Endothelial cell of umbilical vein (primary cell): ENCODE measurements around the gene ZCWPW2. TPM values are rescaled to one million over a fixed set of nuclear protein-coding genes. Genes with fewer than 3 reads are reported as not detected.

Experiments
- BruUV-seq: library from RNA; stranded (reverse); fragments of 400-500 nt; replicated peaks from 2 replicates; lab custom pipeline; 2021; lab: Mats Ljungman, UMichigan
- CTCF ChIA-PET: fragments of 300-600, 350-600 bp; sonication (Branson Sonifier 250); formaldehyde crosslinking; loops from one replicate; lab custom pipeline; 2021; ENCODE audit warnings: antibody characterized with exemption, inconsistent platforms; lab: Charles Lee
- POLR2A ChIA-PET: fragments of 300-600, 350-600 bp; sonication (Branson Sonifier 250); formaldehyde crosslinking; loops from one replicate; lab custom pipeline; 2021; ENCODE audit warnings: antibody characterized with exemption, inconsistent platforms; lab: Charles Lee
- DNase-seq: peaks from one replicate; pipeline ENCODE4 v3.0.0-alpha.2; 2011; ENCODE audit warnings: low read depth, low spot score
- FAIRE-seq: peaks from 2 replicates; lab custom pipeline; 2011; peaks lifted over from hg19 to GRCh38; lab: Jason Lieb, UNC
- H2AFZ ChIP-seq: 2 replicates; pipeline ENCODE4 v1.6.0; 2012; ENCODE audit warnings: low read depth, low read length, control low read depth, inconsistent platforms
- H3K27ac ChIP-seq: 2 replicates; pipeline ENCODE4 v1.5.1; 2011; ENCODE audit warnings: low read depth, mild to moderate bottlenecking, control low read depth, low read length, moderate library complexity; ENCODE audit not compliant: insufficient read depth
- H3K27me3 ChIP-seq, 2 experiments: 2 replicates each; pipeline versions ENCODE4 v1.6.0 to v1.6.1; 2011; ENCODE audit warnings: low read length in 2 of 2, mixed read lengths in 1 of 2; ENCODE audit not compliant: control insufficient read depth in 2 of 2, insufficient read depth in 2 of 2
- H3K36me3 ChIP-seq, 2 experiments: 2 replicates in 1 of 2; 3 replicates in 1 of 2; pipeline ENCODE4 v1.5.1; 2011; ENCODE audit warnings: low read length in 2 of 2, mild to moderate bottlenecking in 1 of 2, moderate library complexity in 1 of 2; ENCODE audit not compliant: control insufficient read depth in 2 of 2, insufficient read depth in 2 of 2; ENCODE audit errors: extremely low read depth in 1 of 2
- H3K4me1 ChIP-seq: 3 replicates; pipeline ENCODE4 v1.5.1; 2011; ENCODE audit warnings: mild to moderate bottlenecking, low read length; ENCODE audit not compliant: control insufficient read depth, insufficient read depth; ENCODE audit errors: extremely low read depth
- H3K4me2 ChIP-seq: 2 replicates; pipeline ENCODE4 v1.6.1; 2011; ENCODE audit warnings: low read length, control low read depth, mixed read lengths; ENCODE audit not compliant: insufficient read depth
- H3K4me3 ChIP-seq, 3 experiments: fragments of 200-600 bp in 1 of 3; sonication (generic), shearing (Covaris generic) in 1 of 3; replicated peaks in 1 of 3; 2 replicates each; pipeline ENCODE4 v1.5.1; 2011 to 2016; ENCODE audit warnings: control low read depth in 3 of 3, low read length in 3 of 3, mild to moderate bottlenecking in 2 of 3, inconsistent platforms in 1 of 3, low read depth in 1 of 3, moderate library complexity in 1 of 3; ENCODE audit not compliant: insufficient read depth in 1 of 3
- H3K79me2 ChIP-seq: 2 replicates; pipeline ENCODE4 v1.6.0; 2012; ENCODE audit warnings: low read length, inconsistent platforms; ENCODE audit not compliant: control insufficient read depth, insufficient read depth
- H3K9ac ChIP-seq: replicated peaks from 2 replicates; pipeline ENCODE3; 2011; ENCODE audit warnings: low read length, control low read depth; ENCODE audit not compliant: insufficient read depth; ENCODE audit errors: extremely low read depth
- H3K9me1 ChIP-seq: replicated peaks from 3 replicates; pipeline ENCODE4 v1.6.0; 2011; ENCODE audit warnings: mild to moderate bottlenecking, low read length; ENCODE audit not compliant: control insufficient read depth, insufficient read depth; ENCODE audit errors: extremely low read depth
- H3K9me3 ChIP-seq: replicated peaks from 2 replicates; pipeline ENCODE4 v1.5.1; 2012; ENCODE audit warnings: low read length, inconsistent platforms; ENCODE audit not compliant: control insufficient read depth, insufficient read depth
- H4K20me1 ChIP-seq: replicated peaks from 2 replicates; pipeline ENCODE3; 2011; ENCODE audit warnings: mild to moderate bottlenecking, low read length; ENCODE audit not compliant: control insufficient read depth, insufficient read depth; ENCODE audit errors: extremely low read depth
- CTCF ChIP-seq, 2 donors: IDR thresholded peaks; 1 replicate in 1 of 2; 2 replicates in 1 of 2; pipeline ENCODE4 v1.5.1; 2011; ENCODE audit warnings: low read length in 2 of 2, mild to moderate bottlenecking in 2 of 2, moderate library complexity in 2 of 2, control low read depth in 1 of 2, inconsistent platforms in 1 of 2, low read depth in 1 of 2; ENCODE audit not compliant: insufficient read depth in 1 of 2; ENCODE audit errors: extremely low read depth in 1 of 2
- EZH2 ChIP-seq: IDR thresholded peaks from 2 replicates; pipeline ENCODE4 v1.6.1; 2012; ENCODE audit warnings: borderline replicate concordance, low read depth, mild to moderate bottlenecking, moderate library complexity, low read length, inconsistent platforms; ENCODE audit not compliant: severe bottlenecking
- FOS ChIP-seq: IDR thresholded peaks from 2 replicates; pipeline ENCODE4 v1.6.1; 2011; ENCODE audit warnings: mild to moderate bottlenecking, low read length, moderate library complexity, borderline replicate concordance; ENCODE audit not compliant: insufficient read depth
- GATA2 ChIP-seq: IDR thresholded peaks from 2 replicates; pipeline ENCODE4 v1.7.0; 2011; ENCODE audit warnings: low read depth, mild to moderate bottlenecking, moderate library complexity, mixed read lengths, low read length; ENCODE audit not compliant: insufficient read length, insufficient read depth
- JUN ChIP-seq: IDR thresholded peaks from 2 replicates; pipeline ENCODE4 v1.6.1; 2011; ENCODE audit warnings: borderline replicate concordance, low read depth; ENCODE audit not compliant: insufficient read length, insufficient read depth
- MAX ChIP-seq: IDR thresholded peaks from 2 replicates; pipeline ENCODE4 v1.6.1; 2011; ENCODE audit not compliant: insufficient read depth, insufficient read length
- MYC ChIP-seq: IDR thresholded peaks from one replicate; pipeline ENCODE4 v1.6.1; 2011; ENCODE audit warnings: mild to moderate bottlenecking, low read depth, low read length
- POLR2A ChIP-seq: IDR thresholded peaks from 2 replicates; pipeline ENCODE4 v1.6.1; 2012; ENCODE audit warnings: low read depth, mild to moderate bottlenecking, control low read depth, low read length
- POLR2AphosphoS5 ChIP-seq: IDR thresholded peaks from 2 replicates; pipeline ENCODE4 v1.6.1; 2012; ENCODE audit warnings: low read depth, mild to moderate bottlenecking, control low read depth, low read length, moderate library complexity; ENCODE audit not compliant: insufficient read depth
- dilution Hi-C: fragments of 300-500 bp; cut with MboI; formaldehyde crosslinking; loops from one replicate; pipeline ENCODE4 v1.15.0; 2019; ENCODE audit warnings: low sequenced_read_pairs; ENCODE audit not compliant: extremely low pct_ligation_motif_present
- intact Hi-C: fragments of 100-400 bp; cut with micrococcal nuclease; formaldehyde crosslinking; loops from one replicate; pipeline ENCODE4 v1.10.0; 2022
- polyA plus RNA-seq, 4 experiments: library from polyadenylated mRNA; depleted of rRNA in 3 of 4; stranded (reverse) in 3 of 4; unstranded in 1 of 4; fragments of >200 nt; gene quantifications; 2 replicates each; pipeline versions ENCODE4 v1.2.1 to v1.2.3, GENCODE V29; 2011 to 2012; ENCODE audit warnings: missing spikeins in 1 of 4
- total RNA-seq: library from RNA; stranded (reverse); gene quantifications from 2 replicates; pipeline ENCODE4 v1.2.3, GENCODE V29; 2021

The ZCWPW2 gene
- total and polyA plus RNA-seq, 2 donors (not counting 3 experiments of a cell fraction or from before 2014, with no cell fraction given), result 0.04 to 0.40 TPM

DNA sequence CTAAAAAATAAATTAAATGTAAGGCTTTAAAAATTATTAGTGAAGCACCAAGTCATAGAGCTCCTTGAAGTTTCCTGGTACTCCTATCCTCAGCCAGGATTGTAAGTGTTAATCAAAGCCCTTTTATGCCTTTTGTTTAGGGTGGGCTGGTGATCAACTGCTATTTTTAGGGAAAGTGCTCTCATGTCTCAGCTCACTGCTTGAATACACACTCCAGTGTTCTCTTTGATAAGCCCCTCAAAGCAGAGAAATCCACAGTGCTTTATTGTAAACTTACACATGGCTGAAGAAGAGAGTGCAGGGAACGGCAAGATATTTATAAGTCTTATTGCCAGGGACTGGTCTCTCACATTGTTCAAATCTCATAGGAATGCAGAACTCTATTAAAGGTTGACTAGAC lies 156.5 kb downstream of the ZCWPW2 start:
- no peak for TF ChIP-seq POLR2A
- no peak for TF ChIP-seq FOS
- no peak for TF ChIP-seq MYC
- no peak for TF ChIP-seq POLR2AphosphoS5
- no peak for TF ChIP-seq GATA2
- no peak for TF ChIP-seq MAX
- no peak for TF ChIP-seq JUN
- TF ChIP-seq EZH2, result no peak
- no peak for TF ChIP-seq CTCF (IDR thresholded peaks at IDR 0.05; ENCODE audit: extremely low read depth in 1 of 2, insufficient read depth in 1 of 2, low read depth in 1 of 2, low read length in 2 of 2)
- no peak overlapping the region for H3K9ac ChIP-seq
- no peaks in the 10 kb centered on the region for H3K9me1 ChIP-seq
- intact Hi-C loops, result no loop called here
- ChIA-PET CTCF (no interaction called here), POLR2A (no interaction called here)
- H3K27ac ChIP-seq, result no peak overlapping the region
- FAIRE-seq, result no peak
- H3K36me3 ChIP-seq, result no peaks in the 10 kb centered on the region
- H3K4me1 ChIP-seq, result no peaks in the 10 kb centered on the region
- DNase-seq, result no peak
- H3K4me2 ChIP-seq, result no peak overlapping the region
- no peak overlapping the region for H3K4me3 ChIP-seq
- dilution Hi-C loops, result no loop called here
- H4K20me1 ChIP-seq, result no peaks in the 10 kb centered on the region
- H3K27me3 ChIP-seq, result no peaks in the 10 kb centered on the region
- H2AFZ ChIP-seq, result no peak overlapping the region
- no TSS peak for BruUV-seq
- H3K79me2 ChIP-seq, result no peaks in the 10 kb centered on the region
- H3K9me3 ChIP-seq, result no peaks in the 10 kb centered on the region
